GM21528 (cell line): ENCODE results near the gene EVX1.

Experiments used
- ATAC-seq: cut with Tn5 transposase; IDR thresholded peaks from one replicate; pipeline ENCODE4 v1.9.1; 2021; ENCODE audit warnings: mild to moderate bottlenecking, moderate library complexity; ENCODE audit not compliant: unreplicated experiment, low FRiP score

The EVX1 gene

DNA sequence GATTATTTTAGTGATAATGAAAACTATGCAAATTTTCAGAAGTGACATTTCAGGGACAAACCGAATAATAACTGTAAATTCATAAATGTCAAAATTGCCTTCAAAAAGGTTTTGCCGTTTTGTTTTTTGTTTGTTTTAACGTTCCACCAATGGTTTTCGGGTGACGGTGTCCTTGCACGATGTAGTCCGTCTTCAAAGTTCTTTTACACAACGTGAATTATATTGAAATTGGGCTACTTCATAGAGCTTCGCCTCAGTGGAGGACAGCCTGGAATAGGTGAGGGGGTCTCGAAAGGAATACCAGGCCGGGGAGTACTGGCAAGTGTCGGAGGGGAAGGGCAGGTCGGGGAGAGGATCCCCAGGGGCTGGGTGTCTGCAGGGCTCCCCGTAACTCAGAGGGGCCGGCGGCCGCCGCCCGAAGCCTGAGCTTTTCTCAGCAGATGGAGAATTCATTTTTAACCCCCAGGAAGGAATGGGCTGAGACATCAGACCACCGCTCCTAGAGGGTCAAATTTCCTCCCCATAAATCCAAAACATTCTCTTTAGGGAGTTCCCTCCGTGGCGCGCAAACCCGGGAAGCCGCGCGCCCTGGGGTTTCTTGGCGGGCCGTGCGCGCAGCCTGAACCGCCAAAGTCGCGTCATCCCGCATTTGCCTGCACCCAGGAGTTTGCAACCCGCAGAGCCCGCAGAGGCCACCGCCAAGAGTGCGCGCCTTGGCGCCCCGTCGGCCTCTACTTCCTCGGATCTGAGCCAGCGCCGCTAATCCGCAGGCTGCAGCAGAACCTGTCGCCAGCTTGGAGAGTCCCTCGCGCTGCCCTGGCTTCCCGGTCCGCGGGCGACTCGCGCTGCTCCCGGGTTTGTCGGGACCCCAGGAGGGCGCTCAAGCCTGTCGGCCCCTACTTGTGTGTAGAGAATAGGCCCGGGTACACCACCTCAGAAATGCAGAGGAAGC is 17.3 kb upstream of the EVX1 start:
- ATAC-seq, result no peak

DNA sequence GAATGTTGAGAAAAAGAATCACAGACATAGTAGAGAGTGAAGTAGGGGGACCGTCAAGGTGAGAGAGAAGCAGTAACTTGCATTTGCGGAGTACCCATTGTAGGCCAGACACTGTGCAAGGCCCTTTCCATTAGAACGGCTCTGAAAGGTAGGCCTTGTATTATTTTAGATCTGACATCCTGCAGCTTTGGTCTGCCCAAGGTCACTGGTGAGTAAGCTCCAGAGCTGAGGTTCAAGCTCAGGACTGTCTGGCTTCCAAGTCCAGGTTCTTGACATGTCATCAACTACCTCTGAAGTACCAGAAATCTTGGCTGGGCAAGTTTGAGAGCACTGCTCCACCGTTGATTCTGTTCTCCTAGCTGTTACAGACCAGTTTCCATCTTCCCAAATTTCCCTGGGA is 13.2 kb upstream of the EVX1 start:
- no peak for ATAC-seq

DNA sequence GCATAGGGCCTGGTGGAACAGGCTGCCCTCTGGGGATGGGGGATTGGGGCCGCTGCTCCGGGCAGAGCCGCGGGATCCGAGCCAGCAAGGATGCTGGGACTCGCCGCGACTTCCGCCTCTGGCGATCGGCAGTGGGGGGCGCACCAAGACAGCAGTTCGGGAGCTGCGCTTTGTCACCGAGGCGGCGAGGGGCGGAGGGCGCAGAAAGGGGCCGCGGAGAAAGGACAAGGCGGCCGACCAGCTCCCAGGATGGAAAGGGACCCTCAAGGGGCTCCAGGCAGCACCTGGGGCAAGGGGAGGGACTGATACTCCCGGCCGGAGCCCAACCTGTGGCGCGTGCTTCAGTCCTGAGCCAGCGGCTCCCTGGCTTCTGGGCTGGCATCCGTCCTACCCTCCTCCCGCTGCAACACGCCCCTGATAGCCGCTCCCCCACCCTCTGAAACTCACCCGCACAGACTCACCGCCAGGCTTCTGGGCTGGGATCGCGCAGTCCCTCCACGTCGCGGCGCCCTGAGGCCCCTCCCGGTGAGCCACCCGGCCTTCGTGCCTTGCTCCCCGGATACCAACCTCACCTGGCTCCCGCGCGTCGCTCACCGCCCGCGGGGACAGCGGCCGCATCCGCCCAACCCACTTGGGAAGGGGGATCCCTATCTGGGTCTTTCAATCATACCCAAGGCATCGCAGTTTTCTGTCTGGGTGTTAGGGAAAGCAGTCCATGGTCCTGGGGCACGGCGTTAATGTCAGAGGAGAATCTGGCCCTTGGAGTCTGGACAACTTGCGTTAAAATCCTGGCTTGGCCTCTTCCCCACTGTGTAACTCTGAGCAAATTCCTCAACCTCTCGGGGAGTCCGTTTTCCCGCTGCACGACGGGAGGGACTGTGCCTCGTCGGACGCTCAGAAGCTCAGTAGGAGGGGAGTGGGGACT is 7.0 kb upstream of the EVX1 start:
- no peak for ATAC-seq

DNA sequence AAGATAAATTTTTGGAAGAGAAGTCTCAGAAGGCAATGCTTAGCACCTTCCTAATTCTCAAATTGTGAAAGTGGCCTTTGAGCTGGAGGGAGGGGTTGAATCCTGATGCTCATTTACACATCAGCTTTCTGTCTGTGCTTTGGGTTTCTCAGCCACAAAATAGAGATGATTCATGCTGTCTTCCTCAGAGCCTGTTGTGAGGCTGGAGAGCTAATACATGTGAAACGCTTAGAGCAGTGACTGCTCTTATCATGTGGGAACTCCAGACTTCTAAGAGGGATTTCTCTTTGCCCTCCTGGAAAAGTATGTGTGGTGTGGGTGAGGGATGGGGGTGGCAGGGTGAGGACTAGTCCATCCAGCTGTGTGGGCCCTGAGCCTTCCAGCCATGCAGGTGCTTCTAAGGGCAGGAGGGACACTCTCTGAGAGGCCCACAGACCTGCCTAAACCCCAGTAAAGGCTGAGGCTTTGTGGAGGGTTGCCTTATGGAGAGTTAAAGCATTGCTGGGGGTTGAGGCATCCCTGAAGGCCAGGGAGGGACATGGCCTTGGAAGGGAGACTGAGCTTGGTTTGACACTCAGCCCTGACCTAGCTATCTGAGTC is 4.8 kb upstream of the EVX1 start:
- ATAC-seq, result no peak

DNA sequence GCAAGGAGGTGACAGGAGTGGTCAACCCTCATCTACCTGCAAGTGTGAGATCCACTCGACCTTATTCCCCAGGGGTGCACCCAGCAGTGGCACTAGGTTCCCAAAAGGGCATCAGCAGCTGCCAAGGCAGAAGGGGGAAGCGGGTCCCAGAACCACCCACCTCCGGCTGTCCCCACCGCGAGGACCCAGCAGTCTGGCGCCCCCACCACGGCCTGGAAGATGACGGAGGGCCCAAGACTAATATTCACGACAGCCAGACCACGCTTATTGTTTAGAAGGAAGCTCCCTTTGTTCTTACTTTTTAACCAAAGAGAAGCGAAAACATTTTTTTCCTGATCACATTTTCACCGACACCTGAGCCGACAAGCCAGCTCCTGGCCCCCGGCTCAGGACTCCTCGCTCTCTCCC is 3.6 kb upstream of the EVX1 start:
- ATAC-seq, result no peak

DNA sequence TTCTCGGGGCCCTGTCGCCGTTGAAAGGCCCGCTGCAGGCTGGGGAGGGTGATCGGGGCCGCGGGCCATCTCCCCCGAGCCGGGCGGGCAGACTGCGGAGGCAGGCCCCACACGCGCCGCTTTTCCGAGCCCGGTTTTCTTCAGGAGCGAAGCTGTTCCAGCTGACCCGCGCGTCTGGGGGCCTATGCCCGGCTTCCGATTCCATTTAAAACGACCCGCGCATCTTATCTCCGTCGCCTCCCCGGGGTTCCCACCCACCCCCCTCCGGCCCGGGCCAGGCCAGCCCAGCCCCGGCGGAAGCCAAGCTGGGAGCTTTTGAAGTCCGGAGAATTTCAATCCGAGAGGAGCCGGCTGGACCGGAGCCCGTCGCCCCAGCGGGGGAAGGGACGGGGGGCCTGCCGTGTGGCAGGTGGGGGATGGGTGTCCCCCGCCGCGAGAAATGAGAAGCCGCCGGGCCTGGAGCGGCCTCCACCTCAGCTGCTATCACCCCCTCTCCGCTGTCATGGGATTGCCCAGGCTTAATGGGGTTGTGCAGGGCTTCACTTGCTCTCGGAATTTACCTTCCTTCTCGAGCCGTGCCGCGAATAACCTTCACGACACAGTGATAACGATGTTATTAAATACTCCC is 3.1 kb upstream of the EVX1 start:
- no peak for ATAC-seq

DNA sequence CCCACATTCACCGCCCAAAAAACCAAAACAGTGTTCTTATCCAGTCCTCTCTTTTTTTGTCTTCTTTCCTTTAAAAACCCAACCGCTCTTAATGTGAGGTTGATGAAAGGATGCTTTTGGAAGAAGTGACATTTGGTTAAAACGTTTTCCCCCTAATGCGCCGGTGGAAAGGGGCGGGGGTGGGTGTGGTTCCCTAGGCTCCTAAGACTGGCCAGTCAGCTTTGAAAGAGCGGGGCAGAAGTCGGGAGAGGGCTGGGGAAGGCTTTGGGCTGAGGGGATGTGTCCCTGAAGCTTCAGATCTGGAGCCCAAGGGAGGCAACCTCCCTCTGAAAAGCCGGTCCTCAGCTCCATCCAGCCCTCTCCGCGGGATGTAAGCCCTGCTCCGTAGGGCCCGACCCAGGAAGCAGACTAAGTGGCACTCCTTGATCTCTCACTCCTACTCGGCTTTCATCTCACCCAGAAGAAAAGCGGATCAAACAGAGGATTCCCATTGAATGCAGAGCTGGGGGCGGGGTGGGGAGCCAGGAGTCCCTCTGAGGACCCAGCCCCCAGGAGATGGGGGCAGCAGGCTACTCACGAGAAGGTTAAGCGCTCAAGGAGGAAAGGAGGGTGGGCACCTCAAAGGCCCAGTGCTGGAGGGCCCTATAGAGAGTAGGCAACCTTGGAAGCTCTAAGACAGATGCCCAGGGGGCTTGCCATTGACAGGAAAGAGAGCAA is 2.4 kb upstream of the EVX1 start:
- ATAC-seq, result no peak

DNA sequence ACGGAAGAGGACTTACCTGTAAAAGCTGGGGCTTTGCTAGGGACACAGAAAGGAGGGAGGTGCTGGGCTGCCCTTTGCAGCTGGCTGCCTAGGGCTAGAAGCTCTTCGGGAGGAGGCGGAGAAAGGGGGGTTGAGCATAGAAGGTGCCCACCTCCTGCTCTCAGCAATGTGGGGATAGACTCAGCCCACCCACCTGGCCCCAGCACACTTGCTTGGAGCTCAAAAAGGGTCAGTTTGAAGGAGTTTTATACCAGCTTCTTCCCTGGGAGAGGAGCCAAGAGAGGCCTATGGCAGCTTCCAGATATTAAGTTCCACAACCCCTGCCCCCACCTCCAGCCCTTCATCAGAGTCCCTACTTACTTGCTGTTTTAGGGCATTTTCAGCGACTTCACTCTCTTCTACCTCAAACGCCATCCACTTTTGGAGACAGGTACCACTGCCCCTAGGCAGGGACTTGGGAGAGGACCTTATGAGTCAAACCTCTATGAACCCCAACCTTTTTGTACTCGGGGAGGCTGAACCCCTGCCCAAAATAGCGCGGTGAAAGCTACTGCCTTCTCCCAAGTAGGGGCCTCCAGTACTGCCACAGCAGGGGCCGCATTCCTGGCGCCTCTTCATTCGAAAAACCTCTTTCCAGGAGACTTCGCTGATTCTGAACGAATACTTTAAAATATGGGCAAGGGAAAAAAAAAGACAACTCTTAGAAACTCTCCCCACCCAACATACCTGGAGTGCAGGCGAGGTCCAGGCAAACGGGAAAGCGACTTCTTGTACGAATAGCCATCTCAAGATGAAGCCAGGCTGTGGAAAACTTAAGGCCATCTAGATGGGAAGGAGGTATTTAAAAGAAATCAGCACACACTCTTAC is 1.2 kb upstream of the EVX1 start:
- no peak for ATAC-seq

DNA sequence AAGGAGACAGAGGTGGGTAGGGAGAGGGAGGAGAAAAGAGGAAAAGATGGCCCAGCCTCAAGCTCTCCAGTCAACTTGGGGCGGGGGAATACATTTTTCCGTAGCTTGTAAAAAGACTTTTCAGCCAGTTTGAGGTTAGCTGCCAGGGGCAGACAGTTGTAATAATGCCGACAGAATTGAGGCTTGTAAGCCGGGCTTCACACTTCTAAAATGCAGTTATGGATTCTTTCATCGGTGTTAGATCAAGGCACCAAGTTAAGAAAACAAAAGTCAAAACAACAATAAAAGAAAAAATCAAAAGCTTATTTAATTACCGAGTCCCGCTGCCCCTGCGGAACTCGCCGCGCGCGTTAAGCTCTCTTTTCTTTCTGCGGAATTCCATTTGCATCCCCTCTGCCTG is 448 bp upstream of the EVX1 start:
- no peak for ATAC-seq

DNA sequence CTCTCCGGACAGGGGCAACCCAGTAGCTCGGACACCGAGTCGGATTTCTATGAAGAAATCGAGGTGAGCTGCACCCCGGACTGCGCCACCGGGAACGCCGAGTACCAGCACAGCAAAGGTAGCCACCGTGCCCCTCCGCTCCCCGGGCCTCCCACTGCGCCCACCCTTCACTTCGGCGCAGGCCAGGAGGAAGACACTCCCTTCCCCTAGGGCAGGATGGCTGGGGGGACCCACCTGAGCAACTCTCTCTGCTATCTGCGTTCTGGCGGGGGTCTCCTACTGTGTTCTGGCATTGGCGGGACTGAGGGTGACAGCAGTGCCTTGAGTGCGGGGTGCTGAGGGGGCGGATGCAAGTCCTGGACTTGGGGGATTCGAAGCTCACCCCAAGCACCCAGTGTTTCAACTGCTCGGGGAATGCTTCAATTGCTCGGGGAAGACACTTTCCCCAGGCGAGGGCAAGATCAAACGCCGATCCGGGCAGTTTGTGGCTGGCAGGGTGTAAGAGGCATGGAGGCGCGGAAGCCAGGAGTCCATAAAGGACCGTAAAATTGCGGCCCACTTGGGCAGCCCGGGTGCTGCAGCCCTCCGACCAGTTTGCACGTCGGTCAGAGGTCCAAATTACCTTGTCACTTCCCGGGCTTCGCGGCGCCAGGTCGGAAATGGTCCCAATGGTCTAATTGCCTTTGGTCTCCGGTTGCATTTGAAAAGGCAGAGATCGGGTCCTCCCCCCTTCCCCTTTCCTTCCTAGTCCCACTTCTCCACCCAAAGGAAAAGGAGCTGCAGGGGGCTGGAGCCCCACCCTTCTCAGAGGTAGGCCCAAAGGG is 950 bp downstream of the EVX1 start:
- ATAC-seq, result no peak

DNA sequence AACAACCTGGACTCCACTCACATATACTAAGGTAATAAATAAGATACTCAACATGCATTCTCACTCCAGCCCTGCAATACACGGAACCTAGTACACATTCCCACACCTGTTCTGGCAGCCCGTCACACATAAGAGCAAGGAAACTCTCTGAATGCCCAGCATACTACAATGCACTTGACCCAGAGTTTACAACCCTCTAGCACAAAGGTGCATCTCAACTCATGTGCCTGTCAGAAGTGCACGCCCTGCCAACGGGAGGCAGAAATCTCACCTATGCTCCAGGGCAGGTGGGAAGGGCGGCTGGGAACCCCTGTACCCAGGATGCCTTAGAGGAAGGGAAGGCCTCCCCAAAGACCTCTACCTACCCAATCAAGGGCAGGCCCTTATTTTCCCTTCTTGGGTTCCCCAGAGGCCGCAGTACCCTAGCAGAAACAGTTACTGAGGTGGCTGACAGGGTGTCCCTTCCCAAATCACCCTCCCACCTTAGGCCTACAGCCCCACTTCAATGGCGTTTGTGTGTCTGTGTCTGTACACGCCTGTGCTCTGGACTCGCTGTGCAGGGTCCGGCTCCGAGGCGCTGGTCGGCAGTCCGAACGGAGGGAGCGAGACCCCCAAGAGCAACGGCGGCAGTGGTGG is 2.0 kb downstream of the EVX1 start:
- no peak for ATAC-seq

DNA sequence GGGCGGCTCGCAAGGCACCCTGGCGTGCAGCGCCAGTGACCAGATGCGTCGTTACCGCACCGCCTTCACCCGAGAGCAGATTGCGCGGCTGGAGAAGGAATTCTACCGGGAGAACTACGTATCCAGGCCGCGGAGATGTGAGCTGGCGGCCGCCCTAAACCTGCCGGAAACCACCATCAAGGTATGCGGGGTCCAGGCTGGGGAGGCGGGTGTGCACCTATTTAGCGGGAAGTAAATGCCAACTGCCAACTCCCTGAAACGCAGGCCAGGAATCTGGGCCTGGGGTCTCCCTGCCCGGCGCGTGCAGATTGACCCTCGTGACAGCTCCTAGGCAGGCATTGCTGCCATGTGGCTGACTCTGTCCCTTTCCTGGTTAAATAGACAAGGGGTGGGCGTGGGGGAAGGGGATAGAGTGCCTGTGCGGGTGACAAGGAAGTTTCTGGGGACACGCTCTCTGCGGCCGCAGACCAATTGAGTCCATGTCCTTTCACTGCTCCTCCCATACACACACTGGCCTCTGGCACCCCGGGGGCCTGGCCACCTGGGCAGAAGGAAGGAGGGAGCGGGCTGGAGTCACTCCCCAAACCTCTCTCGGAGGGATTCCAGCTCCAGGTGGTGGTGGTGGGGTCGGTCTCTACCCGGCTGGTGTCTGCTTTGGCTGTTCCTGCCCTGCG is 2.7 kb downstream of the EVX1 start:
- ATAC-seq, result no peak

DNA sequence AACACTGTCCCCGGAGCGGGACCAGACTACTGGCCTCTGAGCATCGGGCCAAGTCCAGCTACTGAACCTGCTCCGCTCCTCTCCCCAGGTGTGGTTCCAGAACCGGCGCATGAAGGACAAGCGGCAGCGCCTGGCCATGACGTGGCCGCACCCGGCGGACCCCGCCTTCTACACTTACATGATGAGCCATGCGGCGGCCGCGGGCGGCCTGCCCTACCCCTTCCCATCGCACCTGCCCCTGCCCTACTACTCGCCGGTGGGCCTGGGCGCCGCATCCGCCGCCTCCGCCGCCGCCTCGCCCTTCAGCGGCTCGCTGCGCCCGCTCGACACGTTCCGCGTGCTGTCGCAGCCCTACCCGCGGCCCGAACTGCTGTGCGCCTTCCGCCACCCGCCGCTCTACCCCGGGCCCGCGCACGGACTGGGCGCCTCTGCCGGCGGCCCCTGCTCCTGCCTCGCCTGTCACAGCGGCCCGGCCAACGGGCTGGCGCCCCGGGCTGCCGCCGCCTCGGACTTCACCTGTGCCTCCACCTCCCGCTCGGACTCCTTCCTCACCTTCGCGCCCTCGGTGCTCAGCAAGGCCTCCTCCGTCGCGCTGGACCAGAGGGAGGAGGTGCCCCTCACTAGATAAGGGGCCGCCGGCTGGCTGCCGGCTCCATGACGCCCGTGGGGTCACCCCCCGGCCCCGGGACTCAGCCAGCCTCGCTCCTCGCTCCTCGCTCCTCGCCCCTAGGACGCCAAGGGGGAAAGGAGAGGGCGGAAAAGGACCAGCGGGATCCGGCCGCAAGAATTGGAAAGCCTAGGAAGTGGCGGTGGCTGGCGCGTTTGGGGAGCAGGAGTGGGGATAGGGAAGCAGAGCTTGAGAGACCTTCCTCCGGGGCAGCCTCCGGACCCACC is 3.4 kb downstream of the EVX1 start:
- no peak for ATAC-seq

DNA sequence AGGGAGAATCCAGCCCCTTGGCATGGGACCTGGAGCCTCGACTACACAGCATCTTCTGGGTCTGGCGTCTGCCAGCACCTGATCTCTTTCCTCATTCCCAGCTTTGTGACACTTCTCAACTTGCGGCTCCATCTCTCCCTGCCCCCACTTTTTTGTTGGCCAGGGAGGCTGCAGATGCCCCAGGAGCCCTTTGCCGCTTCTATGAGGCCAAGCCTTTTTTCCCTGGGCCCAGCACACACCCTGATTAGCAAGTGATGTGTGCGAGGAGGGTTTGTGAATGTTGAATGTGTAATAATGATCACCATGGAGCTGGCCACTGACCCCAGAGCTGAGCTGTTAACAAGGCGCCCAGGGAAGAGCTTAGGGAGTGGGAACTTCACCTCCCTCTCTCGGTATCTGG is 4.4 kb downstream of the EVX1 start:
- no peak for ATAC-seq

DNA sequence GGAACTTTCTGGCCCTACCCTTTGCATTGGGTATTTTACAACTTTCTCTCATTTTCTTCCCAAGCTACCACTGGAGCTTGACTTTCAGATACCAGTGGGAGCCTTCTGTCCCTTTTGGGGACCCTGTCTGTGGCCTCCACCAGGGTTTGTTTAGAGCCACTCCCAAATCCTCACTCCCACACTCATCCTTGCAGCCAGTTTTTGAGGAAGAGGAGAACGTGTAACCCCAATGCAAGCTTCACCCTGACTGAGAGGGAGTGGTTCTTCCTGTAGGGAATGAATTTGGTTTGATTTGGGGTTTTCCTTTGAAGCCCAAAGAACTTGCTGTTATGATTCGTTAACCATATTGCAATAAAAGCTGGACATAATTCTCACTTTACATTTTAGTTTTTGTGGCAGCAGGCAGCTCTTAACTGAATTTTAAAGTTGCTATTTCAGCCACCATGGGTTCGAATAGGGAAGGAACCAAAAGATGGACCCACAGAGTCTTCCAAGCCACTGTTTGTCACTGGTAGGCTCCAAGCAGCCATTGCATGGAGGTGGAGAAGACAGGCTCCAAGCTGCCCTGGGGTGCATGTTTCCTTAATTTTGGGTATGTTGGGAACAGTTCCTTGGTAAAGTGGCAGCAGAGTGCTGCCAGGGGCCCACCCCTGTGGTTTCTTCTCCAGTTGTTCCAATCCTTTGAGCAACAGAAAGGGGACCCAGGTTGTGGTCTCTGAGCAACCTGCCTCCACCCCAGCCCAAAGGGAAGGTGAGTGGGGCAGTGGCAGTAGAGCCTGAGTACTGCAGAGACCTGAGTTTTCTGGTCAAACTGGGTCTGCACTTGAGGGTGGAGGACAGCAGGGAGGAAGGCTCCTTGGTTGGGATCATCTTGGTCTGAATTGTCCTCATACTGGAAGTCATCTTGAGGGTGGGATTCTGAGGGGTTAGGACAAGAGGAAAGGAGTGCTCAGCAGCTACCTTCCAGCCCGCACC is 5.1 kb downstream of the EVX1 start:
- no peak for ATAC-seq
